K562 (cell line): ENCODE results near the gene RNASE7. TPM values are rescaled to one million over a fixed set of nuclear protein-coding genes. Genes with fewer than 3 reads are reported as not detected.

ENCODE experiments used
- ATAC-seq: fragments of 200-7000 bp; cut with Tn5 transposase; 3 replicates; pipeline ENCODE4 v1.9.1; 2020; ENCODE audit warnings: moderate library complexity
- BruUV-seq: library from RNA; stranded (reverse); fragments of 400-500 nt; replicated peaks from 2 replicates; lab custom pipeline; 2021; lab: Mats Ljungman, UMichigan
- CTCF ChIA-PET: fragments of 300-600 bp; formaldehyde crosslinking; extraction: SDS; loops from one replicate; lab custom pipeline; 2021; ENCODE audit warnings: low intra/inter-chr PET ratio; lab: Yijun Ruan, JAX
- POLR2A ChIA-PET: fragments of 300-600, 350-650 bp; sonication (Branson Sonifier 250); formaldehyde crosslinking; extraction: SDS; loops from one replicate; lab custom pipeline; 2021; ENCODE audit warnings: antibody characterized with exemption, inconsistent platforms; lab: Yijun Ruan, JAX
- DNase-seq, 4 experiments: peaks; one replicate each; pipeline versions ENCODE4 v3.0.0 to v3.0.0-alpha.2; 2011 to 2018; ENCODE audit warnings: low spot score in 3 of 4, mixed read lengths in 3 of 4; ENCODE audit errors: extremely low read depth in 1 of 4
- FAIRE-seq: peaks from 2 replicates; lab custom pipeline; 2011; peaks lifted over from hg19 to GRCh38; lab: Jason Lieb, UNC
- H2AFZ ChIP-seq: 2 replicates; pipeline ENCODE4 v1.6.0; 2011; ENCODE audit warnings: low read depth, low read length, control low read depth, inconsistent platforms
- H3K27ac ChIP-seq: fragments of 200-600 bp; 3 replicates; pipeline ENCODE4 v1.8.0; 2011; ENCODE audit warnings: low read depth, mild to moderate bottlenecking, control low read depth, inconsistent platforms, low read length, moderate library complexity, mixed read lengths; ENCODE audit errors: extremely low read depth
- H3K27me3 ChIP-seq, 2 experiments: fragments of 300-600 bp in 1 of 2; 2 replicates in 1 of 2; 3 replicates in 1 of 2; pipeline versions ENCODE4 v1.6.0 to v1.8.0; 2011; ENCODE audit warnings: inconsistent platforms in 2 of 2, low read length in 2 of 2, mild to moderate bottlenecking in 1 of 2, mixed read lengths in 1 of 2, moderate library complexity in 1 of 2; ENCODE audit not compliant: control insufficient read depth in 2 of 2, insufficient read depth in 2 of 2
- H3K36me3 ChIP-seq: fragments of 300-600 bp; 3 replicates; pipeline ENCODE4 v1.8.0; 2011; ENCODE audit warnings: mild to moderate bottlenecking, low read length, inconsistent platforms; ENCODE audit not compliant: control insufficient read depth, insufficient read depth
- H3K4me1 ChIP-seq, 2 experiments: fragments of 200-600 bp in 1 of 2; replicated peaks in 1 of 2; 2 replicates in 1 of 2; 3 replicates in 1 of 2; pipeline versions ENCODE4 v1.5.1 to v1.8.0; 2011; ENCODE audit warnings: inconsistent platforms in 2 of 2, low read length in 2 of 2, mild to moderate bottlenecking in 1 of 2, mixed read lengths in 1 of 2, moderate library complexity in 1 of 2; ENCODE audit not compliant: control insufficient read depth in 2 of 2, insufficient read depth in 2 of 2
- H3K4me2 ChIP-seq: 2 replicates; pipeline ENCODE4 v1.6.1; 2011; ENCODE audit warnings: low read length, control low read depth, inconsistent platforms, mixed read lengths; ENCODE audit not compliant: insufficient read depth
- H3K4me3 ChIP-seq: fragments of 200-600 bp; sonication (generic), shearing (Covaris generic); 2 replicates; pipeline ENCODE4 v1.5.1; 2016; ENCODE audit warnings: control low read depth, inconsistent platforms
- H3K79me2 ChIP-seq: fragments of 200-600 bp; 3 replicates; pipeline ENCODE4 v1.8.0; 2011; ENCODE audit warnings: low read length, inconsistent platforms; ENCODE audit not compliant: control insufficient read depth, insufficient read depth
- H3K9ac ChIP-seq, 2 experiments: 2 replicates each; pipeline versions ENCODE4 v1.6.0 to v1.6.1; 2011; ENCODE audit warnings: low read depth in 2 of 2, low read length in 2 of 2, control low read depth in 1 of 2, inconsistent platforms in 1 of 2, mild to moderate bottlenecking in 1 of 2, mixed read lengths in 1 of 2; ENCODE audit not compliant: insufficient read depth in 1 of 2
- H3K9me1 ChIP-seq: one replicate; pipeline ENCODE4 v1.6.0; 2011; ENCODE audit warnings: inconsistent platforms, mild to moderate bottlenecking, low read length, moderate library complexity; ENCODE audit not compliant: control insufficient read depth, insufficient read depth
- H3K9me3 ChIP-seq: replicated peaks from 2 replicates; pipeline ENCODE4 v1.5.1; 2011; ENCODE audit warnings: low read depth, low read length, inconsistent platforms; ENCODE audit not compliant: control insufficient read depth, insufficient read depth
- H4K20me1 ChIP-seq: replicated peaks from 2 replicates; pipeline ENCODE4 v1.6.1; 2011; ENCODE audit warnings: low read length, inconsistent platforms, mixed read lengths; ENCODE audit not compliant: control insufficient read depth, insufficient read depth
- BACH1 ChIP-seq: fragments of 200-800 bp; sonication (Bioruptor generic); IDR thresholded peaks from 2 replicates; pipeline ENCODE4 v1.6.1; 2016; ENCODE audit warnings: missing genetic modification characterization, missing compliant biosample characterization
- CREM ChIP-seq: IDR thresholded peaks from 2 replicates; pipeline ENCODE4 v1.6.1; 2014; ENCODE audit warnings: antibody characterized with exemption, low read depth
- HES1 ChIP-seq: fragments of 450-650 bp; IDR thresholded peaks from 2 replicates; pipeline ENCODE4 v1.6.1; 2016; ENCODE audit warnings: low read depth, mild to moderate bottlenecking, moderate library complexity
- MAFF ChIP-seq: IDR thresholded peaks from 2 replicates; pipeline ENCODE4 v1.6.1; 2012; ENCODE audit warnings: low read length, improper control_type of control experiment
- MCM2 ChIP-seq: fragments of 450-650 bp; IDR thresholded peaks from 2 replicates; pipeline ENCODE4 v1.6.1; 2017; ENCODE audit warnings: low read depth, mild to moderate bottlenecking
- PHB2 ChIP-seq: fragments of 450-650 bp; IDR thresholded peaks from 2 replicates; pipeline ENCODE4 v1.6.1; 2017; ENCODE audit warnings: low read depth
- U2AF1 ChIP-seq: fragments of 200-400 bp; formaldehyde crosslinking; optimal IDR thresholded peaks from 2 replicates; pipeline ENCODE3; 2017; ENCODE audit warnings: mild to moderate bottlenecking, low read depth, low read length, moderate library complexity
- ZNF174 ChIP-seq: fragments of 250-450 bp; sonication (Bioruptor Pico); IDR thresholded peaks from 2 replicates; pipeline ENCODE4 v1.4.0; 2020; ENCODE audit warnings: mild to moderate bottlenecking
- ZNF354B ChIP-seq: fragments of 250-450 bp; sonication (Bioruptor Pico); IDR thresholded peaks from 2 replicates; pipeline ENCODE4 v1.4.0; 2020
- ZNF445 ChIP-seq: fragments of 250-450 bp; sonication (Bioruptor Pico); IDR thresholded peaks from 2 replicates; pipeline ENCODE4 v1.4.0; 2020; ENCODE audit warnings: low read depth, mild to moderate bottlenecking, moderate library complexity
- WGBS: fragments of 100-300 bp; shearing (Covaris generic); methylation state at CpG from one replicate; pipeline ENCODE4 v1.1.6; 2016; ENCODE audit warnings: low coverage, mixed read lengths; ENCODE audit not compliant: insufficient coverage; ENCODE audit errors: missing lambda C conversion rate; 5-methylcytosine and 5-hydroxymethylcytosine counted together
- in situ Hi-C: fragments of 300-500 bp; cut with MboI; formaldehyde crosslinking; loops from 4 replicates; pipeline ENCODE4 v1.15.0; 2018; ENCODE audit warnings: inconsistent platforms, mixed read lengths
- intact Hi-C: fragments of 100-400 bp; cut with micrococcal nuclease; formaldehyde crosslinking; loops from 2 replicates; pipeline ENCODE4 v1.14.2; 2022
- microRNA-seq: library from miRNA; unstranded; fragments of <30 nt; microRNA quantifications from one replicate; pipeline ENCODE4, GENCODE V29; 2018; ENCODE audit warnings: borderline microRNAs expressed
- polyA plus RNA-seq, 8 experiments: library from polyadenylated mRNA; depleted of rRNA in 4 of 8; stranded (reverse) in 5 of 8; unstranded in 3 of 8; fragments of >200 nt; fragmentation: Nextera tagmentation in 2 of 8; fragmentation: Illumina TruSeq in 1 of 8; extraction: Ambion mirVana in 2 of 8; extraction: Trizol in 1 of 8; gene quantifications; 2 replicates each; pipeline versions ENCODE4 v1.2.1 to v1.2.3, GENCODE V29; 2011 to 2014; ENCODE audit warnings: inconsistent platforms in 1 of 8, missing spikeins in 1 of 8
- total RNA-seq, 7 experiments: library from RNA; depleted of rRNA in 6 of 7; stranded (reverse); fragments of >200 nt in 6 of 7; fragmentation: Illumina TruSeq in 2 of 7; extraction: Trizol in 2 of 7; gene quantifications; 2 replicates each; pipeline versions ENCODE4 v1.2.1 to v1.2.3, GENCODE V29; 2011 to 2021; ENCODE audit warnings: low replicate concordance in 1 of 7

Gene RNASE7
- total and polyA plus RNA-seq, 9 of the 15 experiments (the other 6 are each of a cell fraction or from before 2014, with no cell fraction given) = not detected

DNA sequence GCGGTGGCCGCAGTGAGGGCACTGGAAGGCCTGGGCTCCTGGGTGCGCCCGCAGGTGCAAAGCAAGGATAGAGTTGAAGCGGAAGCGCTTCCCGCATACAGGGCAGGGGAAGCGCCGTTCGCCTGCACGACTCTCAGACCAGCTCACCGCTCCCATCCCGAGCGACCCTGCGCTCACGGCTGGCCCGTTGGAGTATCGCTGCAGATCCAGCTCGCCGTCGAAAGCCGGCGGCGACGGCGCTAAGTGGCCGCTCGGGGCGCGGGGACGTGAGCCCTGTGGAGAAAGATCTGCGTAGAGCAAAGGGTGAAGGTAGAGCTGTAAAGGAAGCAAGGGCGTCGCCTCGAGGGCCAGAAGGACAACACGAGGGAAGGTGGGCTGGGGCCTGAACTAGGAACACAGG is 50.9 kb downstream of the RNASE7 start:
- DNase-seq (no peak), FAIRE-seq (no peak), ATAC-seq (no peak)
- Histone ChIP-seq H3K4me1 (peaks cover 4 to 29% of the 10 kb centered on the region in 2 experiments; a peak in 4 of 5 replicates), H3K9me3 (no peaks in the 10 kb centered on the region), H3K36me3 (peaks cover 5% of the 10 kb centered on the region; the same call in 1 of the 3 replicates), H3K27ac (no peak overlapping the region), H3K79me2 (no peaks in the 10 kb centered on the region), H3K4me2 (no peak overlapping the region), H4K20me1 (no peaks in the 10 kb centered on the region), H3K9ac (no peak overlapping the region), H3K27me3 (no peaks in the 10 kb centered on the region), H3K4me3 (no peak overlapping the region), H2AFZ (no peak overlapping the region), H3K9me1 (no peaks in the 10 kb centered on the region)
- intact Hi-C loops (no loop called here), in situ Hi-C loops (no loop called here)
- ChIA-PET POLR2A (interaction anchor here (1.1 to 1.3 kb wide), 2 partner anchors 9 to 22 kb away, joined by 3 read pairs; partner anchors contain the start of gene ARHGEF40), CTCF (interaction anchor here (1.5 to 2.5 kb wide), 6 partner anchors 11 to 236 kb away, joined by 5 to 21 read pairs (median 10); partner anchors contain the start of gene ARHGEF40)
- no peak for TF ChIP-seq HES1
- no peak for TF ChIP-seq ZNF354B
- no peak for TF ChIP-seq U2AF1
- no peak for TF ChIP-seq ZNF445 (CRISPR knock-in tag)
- no peak for TF ChIP-seq BACH1 (tag)
- TF ChIP-seq CREM = no peak
- TF ChIP-seq ZNF174 (CRISPR knock-in tag) = no peak
- TF ChIP-seq MAFF = no peak
- no peak for TF ChIP-seq PHB2
- no peak for TF ChIP-seq MCM2
- BruUV-seq = no TSS peak
- 92% methylated on average over 6 of the region's 36 CpGs for WGBS

Small RNA genes within 50 kb of the gene (microRNA-seq; reads per million reads assigned to microRNA genes)
- gene MIR6717 = not detected

Other genes with a start within 250 kb of the RNASE7 start
Only the 7 nearest of the 15 such genes appear.
- gene METTL17, start 52.4 kb upstream of the RNASE7 start, total RNA-seq (2014; rRNA removed) = 63.5 and 83.7 TPM in 2 replicates
- 62.6 and 65.6 TPM in 2 replicates for gene METTL17, start 52.4 kb upstream of the RNASE7 start, total RNA-seq (2014; rRNA removed; fragmentation: Illumina TruSeq; extraction: Trizol)
- gene METTL17, start 52.4 kb upstream of the RNASE7 start, total RNA-seq (2015; rRNA removed; fragmentation: Illumina TruSeq; extraction: Trizol) = 75.6 and 80.3 TPM in 2 replicates
- gene METTL17, start 52.4 kb upstream of the RNASE7 start, total RNA-seq (2021) = 82.7 and 83.6 TPM in 2 replicates
- gene METTL17, start 52.4 kb upstream of the RNASE7 start, polyA plus RNA-seq (2011; rRNA removed) = 119 and 168 TPM in 2 replicates
- 97.6 and 105 TPM in 2 replicates for gene METTL17, start 52.4 kb upstream of the RNASE7 start, polyA plus RNA-seq (2014; fragmentation: Illumina TruSeq; extraction: Trizol)
- 100 to 1,000 TPM in 1 of 2 experiments, 10 to 100 TPM in 1; 90.0 to 150 TPM for gene METTL17, start 52.4 kb upstream of the RNASE7 start, polyA plus RNA-seq (2014; fragmentation: Nextera tagmentation; extraction: Ambion mirVana)
- 119 and 131 TPM in 2 replicates for gene METTL17, start 52.4 kb upstream of the RNASE7 start, polyA plus RNA-seq (2014; rRNA removed)
- gene SLC39A2, start 43.1 kb upstream of the RNASE7 start, total RNA-seq (2014; rRNA removed) = not detected in 2 replicates
- gene SLC39A2, start 43.1 kb upstream of the RNASE7 start, total RNA-seq (2014; rRNA removed; fragmentation: Illumina TruSeq; extraction: Trizol) = not detected in 2 replicates
- gene SLC39A2, start 43.1 kb upstream of the RNASE7 start, total RNA-seq (2015; rRNA removed; fragmentation: Illumina TruSeq; extraction: Trizol) = not detected in 2 replicates
- gene SLC39A2, start 43.1 kb upstream of the RNASE7 start, total RNA-seq (2021) = not detected in 2 replicates
- 0.06 and 0.07 TPM in 2 replicates for gene SLC39A2, start 43.1 kb upstream of the RNASE7 start, polyA plus RNA-seq (2011; rRNA removed)
- gene SLC39A2, start 43.1 kb upstream of the RNASE7 start, polyA plus RNA-seq (2014; fragmentation: Illumina TruSeq; extraction: Trizol) = not detected in 2 replicates
- gene SLC39A2, start 43.1 kb upstream of the RNASE7 start, polyA plus RNA-seq (2014; fragmentation: Nextera tagmentation; extraction: Ambion mirVana) = not detected
- 0.09 TPM in 1 of 2 replicates, not detected in the other for gene SLC39A2, start 43.1 kb upstream of the RNASE7 start, polyA plus RNA-seq (2014; rRNA removed)
- 44.5 and 62.1 TPM in 2 replicates for gene NDRG2, start 17.3 kb upstream of the RNASE7 start, total RNA-seq (2014; rRNA removed)
- 24.9 and 28.2 TPM in 2 replicates for gene NDRG2, start 17.3 kb upstream of the RNASE7 start, total RNA-seq (2014; rRNA removed; fragmentation: Illumina TruSeq; extraction: Trizol)
- 27.5 and 28.5 TPM in 2 replicates for gene NDRG2, start 17.3 kb upstream of the RNASE7 start, total RNA-seq (2015; rRNA removed; fragmentation: Illumina TruSeq; extraction: Trizol)
- 37.4 and 41.0 TPM in 2 replicates for gene NDRG2, start 17.3 kb upstream of the RNASE7 start, total RNA-seq (2021)
- gene NDRG2, start 17.3 kb upstream of the RNASE7 start, polyA plus RNA-seq (2011; rRNA removed) = 66.3 and 105 TPM in 2 replicates
- gene NDRG2, start 17.3 kb upstream of the RNASE7 start, polyA plus RNA-seq (2014; fragmentation: Illumina TruSeq; extraction: Trizol) = 81.2 and 81.3 TPM in 2 replicates
- gene NDRG2, start 17.3 kb upstream of the RNASE7 start, polyA plus RNA-seq (2014; fragmentation: Nextera tagmentation; extraction: Ambion mirVana) = 10 to 100 TPM; 10.1 to 22.9 TPM
- gene NDRG2, start 17.3 kb upstream of the RNASE7 start, polyA plus RNA-seq (2014; rRNA removed) = 59.3 and 67.3 TPM in 2 replicates
- gene TPPP2, start 12.1 kb upstream of the RNASE7 start, total RNA-seq (2014; rRNA removed) = 0.18 and 0.24 TPM in 2 replicates
- gene TPPP2, start 12.1 kb upstream of the RNASE7 start, total RNA-seq (2014; rRNA removed; fragmentation: Illumina TruSeq; extraction: Trizol) = not detected in 2 replicates
- gene TPPP2, start 12.1 kb upstream of the RNASE7 start, total RNA-seq (2015; rRNA removed; fragmentation: Illumina TruSeq; extraction: Trizol) = not detected in 2 replicates
- not detected in 2 replicates for gene TPPP2, start 12.1 kb upstream of the RNASE7 start, total RNA-seq (2021)
- not detected in 2 replicates for gene TPPP2, start 12.1 kb upstream of the RNASE7 start, polyA plus RNA-seq (2011; rRNA removed)
- gene TPPP2, start 12.1 kb upstream of the RNASE7 start, polyA plus RNA-seq (2014; fragmentation: Illumina TruSeq; extraction: Trizol) = not detected in 2 replicates
- not detected for gene TPPP2, start 12.1 kb upstream of the RNASE7 start, polyA plus RNA-seq (2014; fragmentation: Nextera tagmentation; extraction: Ambion mirVana)
- not detected in 2 replicates for gene TPPP2, start 12.1 kb upstream of the RNASE7 start, polyA plus RNA-seq (2014; rRNA removed)
- not detected in 2 replicates for gene RNASE13, start 7.6 kb upstream of the RNASE7 start, total RNA-seq (2014; rRNA removed)
- not detected in 2 replicates for gene RNASE13, start 7.6 kb upstream of the RNASE7 start, total RNA-seq (2014; rRNA removed; fragmentation: Illumina TruSeq; extraction: Trizol)
- gene RNASE13, start 7.6 kb upstream of the RNASE7 start, total RNA-seq (2015; rRNA removed; fragmentation: Illumina TruSeq; extraction: Trizol) = not detected in 2 replicates
- not detected in 2 replicates for gene RNASE13, start 7.6 kb upstream of the RNASE7 start, total RNA-seq (2021)
- gene RNASE13, start 7.6 kb upstream of the RNASE7 start, polyA plus RNA-seq (2011; rRNA removed) = not detected in 2 replicates
- gene RNASE13, start 7.6 kb upstream of the RNASE7 start, polyA plus RNA-seq (2014; fragmentation: Illumina TruSeq; extraction: Trizol) = not detected in 2 replicates
- not detected for gene RNASE13, start 7.6 kb upstream of the RNASE7 start, polyA plus RNA-seq (2014; fragmentation: Nextera tagmentation; extraction: Ambion mirVana)
- not detected in 2 replicates for gene RNASE13, start 7.6 kb upstream of the RNASE7 start, polyA plus RNA-seq (2014; rRNA removed)
- not detected in 2 replicates for gene RNASE8, start 15.5 kb downstream of the RNASE7 start, total RNA-seq (2014; rRNA removed)
- gene RNASE8, start 15.5 kb downstream of the RNASE7 start, total RNA-seq (2014; rRNA removed; fragmentation: Illumina TruSeq; extraction: Trizol) = not detected in 2 replicates
- gene RNASE8, start 15.5 kb downstream of the RNASE7 start, total RNA-seq (2015; rRNA removed; fragmentation: Illumina TruSeq; extraction: Trizol) = not detected in 2 replicates
- gene RNASE8, start 15.5 kb downstream of the RNASE7 start, total RNA-seq (2021) = not detected in 2 replicates
- not detected in 2 replicates for gene RNASE8, start 15.5 kb downstream of the RNASE7 start, polyA plus RNA-seq (2011; rRNA removed)
- gene RNASE8, start 15.5 kb downstream of the RNASE7 start, polyA plus RNA-seq (2014; fragmentation: Illumina TruSeq; extraction: Trizol) = not detected in 2 replicates
- not detected for gene RNASE8, start 15.5 kb downstream of the RNASE7 start, polyA plus RNA-seq (2014; fragmentation: Nextera tagmentation; extraction: Ambion mirVana)
- gene RNASE8, start 15.5 kb downstream of the RNASE7 start, polyA plus RNA-seq (2014; rRNA removed) = not detected in 2 replicates
- 3.9 and 4.0 TPM in 2 replicates for gene ARHGEF40, start 27.9 kb downstream of the RNASE7 start, total RNA-seq (2014; rRNA removed)
- 2.3 and 2.9 TPM in 2 replicates for gene ARHGEF40, start 27.9 kb downstream of the RNASE7 start, total RNA-seq (2014; rRNA removed; fragmentation: Illumina TruSeq; extraction: Trizol)
- gene ARHGEF40, start 27.9 kb downstream of the RNASE7 start, total RNA-seq (2015; rRNA removed; fragmentation: Illumina TruSeq; extraction: Trizol) = 3.3 and 3.7 TPM in 2 replicates
- gene ARHGEF40, start 27.9 kb downstream of the RNASE7 start, total RNA-seq (2021) = 4.6 and 6.3 TPM in 2 replicates
- 3.8 and 4.0 TPM in 2 replicates for gene ARHGEF40, start 27.9 kb downstream of the RNASE7 start, polyA plus RNA-seq (2011; rRNA removed)
- gene ARHGEF40, start 27.9 kb downstream of the RNASE7 start, polyA plus RNA-seq (2014; fragmentation: Illumina TruSeq; extraction: Trizol) = 4.6 and 5.0 TPM in 2 replicates
- under 1 TPM; 0.42 to 0.55 TPM for gene ARHGEF40, start 27.9 kb downstream of the RNASE7 start, polyA plus RNA-seq (2014; fragmentation: Nextera tagmentation; extraction: Ambion mirVana)
- 4.6 and 4.7 TPM in 2 replicates for gene ARHGEF40, start 27.9 kb downstream of the RNASE7 start, polyA plus RNA-seq (2014; rRNA removed)